HCT116 (cell line): ENCODE results near the gene TBC1D1. TPM values are rescaled to one million over a fixed set of nuclear protein-coding genes. Genes with fewer than 3 reads are reported as not detected.

Experiments used
- ATAC-seq: fragments of 200-7000 bp; cut with Tn5 transposase; 2 replicates; pipeline ENCODE4 v1.9.1; 2020; ENCODE audit warnings: mild to moderate bottlenecking, moderate library complexity
- BruUV-seq: library from RNA; stranded (reverse); fragments of 400-500 nt; replicated peaks from 2 replicates; lab custom pipeline; 2021; lab: Mats Ljungman, UMichigan
- CTCF ChIA-PET: fragments of 300-600 bp; sonication (Branson Sonifier 250); formaldehyde crosslinking; loops from one replicate; lab custom pipeline; 2021; ENCODE audit warnings: antibody characterized with exemption; lab: Charles Lee
- POLR2A ChIA-PET: fragments of 300-600, 350-600 bp; sonication (Branson Sonifier 250); formaldehyde crosslinking; loops from one replicate; lab custom pipeline; 2021; ENCODE audit warnings: antibody characterized with exemption; lab: Charles Lee
- RAD21 ChIA-PET, 2 experiments: fragments of 300-600 bp; sonication (Branson Sonifier 250); formaldehyde crosslinking; loops; one replicate each; lab custom pipeline; 2023; ENCODE audit warnings: low total read pairs in 2 of 2; ENCODE audit not compliant: uncharacterized antibody in 2 of 2, unreplicated experiment in 2 of 2, low non-redundant PET in 1 of 2; lab: Charles Lee
- DNase-seq: peaks from one replicate; pipeline ENCODE4 v3.0.0-alpha.2; 2010; ENCODE audit warnings: low read depth, low spot score
- H2AFZ ChIP-seq: fragments of 200-600 bp; shearing (Covaris generic), sonication (generic); 2 replicates; pipeline ENCODE4 v1.6.1; 2017; ENCODE audit warnings: low read depth, mixed run types, mixed read lengths, antibody characterized with exemption, low read length; ENCODE audit not compliant: poor library complexity, severe bottlenecking
- H3K27ac ChIP-seq: 2 replicates; pipeline ENCODE4 v1.5.1; 2012; ENCODE audit warnings: low read depth, low read length
- H3K27me3 ChIP-seq: fragments of 200-600 bp; sonication (generic); 2 replicates; pipeline ENCODE4 v1.6.1; 2016; ENCODE audit warnings: mixed run types, low read length, mixed read lengths; ENCODE audit not compliant: insufficient read depth
- H3K36me3 ChIP-seq, 2 experiments: fragments of 200-500 bp in 1 of 2; fragments of 200-600 bp in 1 of 2; sonication (Bioruptor generic) in 1 of 2; sonication (generic) in 1 of 2; 2 replicates each; pipeline versions ENCODE4 v1.5.1 to v1.6.1; 2014 to 2016; ENCODE audit warnings: low read length in 2 of 2, inconsistent platforms in 1 of 2, mixed read lengths in 1 of 2, mixed run types in 1 of 2; ENCODE audit not compliant: insufficient read depth in 2 of 2, control insufficient read depth in 1 of 2
- H3K4me1 ChIP-seq, 2 experiments: fragments of 200-600 bp in 1 of 2; sonication (generic) in 1 of 2; 2 replicates each; pipeline versions ENCODE4 v1.5.1 to v1.6.1; 2012 to 2017; ENCODE audit warnings: low read length in 2 of 2, inconsistent platforms in 1 of 2, mild to moderate bottlenecking in 1 of 2, mixed read lengths in 1 of 2, mixed run types in 1 of 2, moderate library complexity in 1 of 2; ENCODE audit not compliant: insufficient read depth in 2 of 2, control insufficient read depth in 1 of 2
- H3K4me2 ChIP-seq: fragments of 200-600 bp; sonication (generic); 2 replicates; pipeline ENCODE4 v1.6.1; 2017; ENCODE audit warnings: mixed run types, low read length, mixed read lengths
- H3K4me3 ChIP-seq, 2 experiments: fragments of 200-600 bp in 1 of 2; sonication (generic) in 1 of 2; replicated peaks in 1 of 2; 2 replicates each; pipeline ENCODE4 v1.5.1; 2011 to 2016; ENCODE audit warnings: low read length in 2 of 2, control low read depth in 1 of 2, low read depth in 1 of 2, mild to moderate bottlenecking in 1 of 2, mixed read lengths in 1 of 2, mixed run types in 1 of 2
- H3K79me2 ChIP-seq: fragments of 200-600 bp; sonication (generic); 2 replicates; pipeline ENCODE4 v1.6.1; 2017; ENCODE audit warnings: mild to moderate bottlenecking, mixed run types, low read length, moderate library complexity, mixed read lengths; ENCODE audit not compliant: insufficient read depth
- H3K9ac ChIP-seq: fragments of 200-600 bp; sonication (generic); 2 replicates; pipeline ENCODE4 v1.6.1; 2016; ENCODE audit warnings: low read length, mixed read lengths
- H3K9me2 ChIP-seq: fragments of 200-600 bp; sonication (generic), shearing (Covaris generic); 2 replicates; pipeline ENCODE4 v1.6.1; 2017; ENCODE audit warnings: mixed run types, mild to moderate bottlenecking, moderate library complexity; ENCODE audit not compliant: insufficient read depth
- H3K9me3 ChIP-seq, 2 experiments: fragments of 200-500 bp in 1 of 2; fragments of 200-600 bp in 1 of 2; sonication (Bioruptor generic) in 1 of 2; sonication (generic) in 1 of 2; 2 replicates each; pipeline ENCODE4 v1.6.1; 2014 to 2017; ENCODE audit warnings: low read length in 2 of 2, mixed read lengths in 2 of 2, inconsistent platforms in 1 of 2, low read depth in 1 of 2, mild to moderate bottlenecking in 1 of 2, mixed run types in 1 of 2, moderate library complexity in 1 of 2; ENCODE audit not compliant: control insufficient read depth in 1 of 2, insufficient read depth in 1 of 2
- H4K20me1 ChIP-seq: fragments of 200-600 bp; sonication (generic), shearing (Covaris generic); 2 replicates; pipeline ENCODE4 v1.6.1; 2017; ENCODE audit warnings: mixed run types, mild to moderate bottlenecking, moderate library complexity; ENCODE audit not compliant: insufficient read depth
- ATF3 ChIP-seq: IDR thresholded peaks from 2 replicates; pipeline ENCODE4 v1.6.1; 2012
- EGR1 ChIP-seq: IDR thresholded peaks from 2 replicates; pipeline ENCODE4 v1.6.1; 2012; ENCODE audit warnings: low read depth
- FOSL1 ChIP-seq: IDR thresholded peaks from 2 replicates; pipeline ENCODE4 v1.6.1; 2012; ENCODE audit warnings: low read depth
- RAD21 ChIP-seq: IDR thresholded peaks from 2 replicates; pipeline ENCODE4 v1.6.1; 2012; ENCODE audit warnings: low read depth, mild to moderate bottlenecking
- SIN3A ChIP-seq: IDR thresholded peaks from 2 replicates; pipeline ENCODE4 v1.6.1; 2012; ENCODE audit warnings: low read depth
- TCF7L2 ChIP-seq: IDR thresholded peaks from 2 replicates; pipeline ENCODE4 v1.7.0; 2011; ENCODE audit warnings: borderline replicate concordance, inconsistent platforms; ENCODE audit not compliant: insufficient read depth, insufficient read length; ENCODE audit errors: extremely low read depth
- ZFX ChIP-seq: fragments of 450-650 bp; IDR thresholded peaks from 2 replicates; pipeline ENCODE4 v1.6.1; 2017
- intact Hi-C: fragments of 100-400 bp; cut with micrococcal nuclease; formaldehyde crosslinking; loops from 2 replicates; pipeline ENCODE4 v1.10.0; 2022
- total RNA-seq: library from RNA; stranded (reverse); gene quantifications from one replicate; pipeline ENCODE4 v1.2.1, GENCODE V29; 2021; ENCODE audit not compliant: unreplicated experiment
- TF ChIP-seq, protein P1 (sequence below): IDR thresholded peaks from 2 replicates; pipeline ENCODE4 v1.6.1; 2012
- TF ChIP-seq, protein P2 (sequence below): IDR thresholded peaks from 2 replicates; pipeline ENCODE4 v1.6.1; 2011; ENCODE audit warnings: mild to moderate bottlenecking, low read length, moderate library complexity; ENCODE audit not compliant: insufficient replicate concordance; ENCODE audit errors: extremely low read depth

The TBC1D1 gene
- total RNA-seq, 1 experiment from 2014 or later = 82.7 TPM

GRCh38 chr4:38089961-38090360 lies 199.1 kb downstream of the TBC1D1 start (continued):
- no peak for TF ChIP-seq EGR1
- no peak for TF ChIP-seq FOSL1
- TF ChIP-seq ZFX = no peak

DNA sequence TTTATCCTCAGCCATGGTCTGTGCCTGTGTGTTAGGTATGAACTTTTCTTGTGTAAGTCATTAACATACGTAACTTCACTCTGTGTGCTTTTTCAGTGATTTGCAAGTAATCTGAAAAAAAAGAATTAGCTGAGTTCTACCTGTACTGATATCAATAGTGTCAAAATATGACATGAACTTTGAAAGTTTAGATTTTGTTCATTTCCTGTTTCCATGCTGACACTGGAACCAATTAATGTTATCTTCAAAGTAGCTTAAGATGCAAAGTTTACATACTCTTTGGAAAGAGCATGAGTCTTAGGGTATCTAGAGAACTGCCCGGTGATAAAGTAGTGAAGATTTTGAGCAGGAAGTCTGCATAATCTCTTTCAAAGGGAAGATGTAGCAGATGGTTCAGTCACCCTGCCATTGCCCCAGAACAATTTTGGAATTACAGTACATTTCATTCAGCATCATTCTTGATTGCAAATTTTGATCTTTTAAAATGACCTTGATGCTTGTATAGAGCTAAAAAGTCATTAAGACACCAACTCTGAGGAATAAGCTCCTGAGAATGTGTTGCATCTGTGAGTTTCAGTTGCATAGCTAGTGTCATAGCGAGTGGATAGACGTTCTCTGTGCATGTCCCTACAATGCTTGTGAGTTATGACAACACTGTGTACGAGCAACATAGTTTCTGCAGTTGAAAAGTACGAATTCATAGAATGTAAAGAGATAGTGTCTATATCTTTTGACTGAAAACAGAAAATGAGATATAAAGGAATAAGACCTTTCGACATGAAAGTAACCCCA lies 199.8 kb downstream of the TBC1D1 start:
- H3K4me2 ChIP-seq = no peak overlapping the region
- CTCF ChIA-PET = no interaction called here
- no peak overlapping the region for H3K4me3 ChIP-seq
- H3K79me2 ChIP-seq = no peaks in the 10 kb centered on the region
- H3K27ac ChIP-seq = no peak overlapping the region
- H3K27me3 ChIP-seq = no peaks in the 10 kb centered on the region
- TF ChIP-seq RAD21 (no peak), TCF7L2 (no peak), SIN3A (no peak), ATF3 (no peak)
- TF ChIP-seq, protein P1, sequence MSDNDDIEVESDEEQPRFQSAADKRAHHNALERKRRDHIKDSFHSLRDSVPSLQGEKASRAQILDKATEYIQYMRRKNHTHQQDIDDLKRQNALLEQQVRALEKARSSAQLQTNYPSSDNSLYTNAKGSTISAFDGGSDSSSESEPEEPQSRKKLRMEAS = no peak
- TF ChIP-seq, protein P2, sequence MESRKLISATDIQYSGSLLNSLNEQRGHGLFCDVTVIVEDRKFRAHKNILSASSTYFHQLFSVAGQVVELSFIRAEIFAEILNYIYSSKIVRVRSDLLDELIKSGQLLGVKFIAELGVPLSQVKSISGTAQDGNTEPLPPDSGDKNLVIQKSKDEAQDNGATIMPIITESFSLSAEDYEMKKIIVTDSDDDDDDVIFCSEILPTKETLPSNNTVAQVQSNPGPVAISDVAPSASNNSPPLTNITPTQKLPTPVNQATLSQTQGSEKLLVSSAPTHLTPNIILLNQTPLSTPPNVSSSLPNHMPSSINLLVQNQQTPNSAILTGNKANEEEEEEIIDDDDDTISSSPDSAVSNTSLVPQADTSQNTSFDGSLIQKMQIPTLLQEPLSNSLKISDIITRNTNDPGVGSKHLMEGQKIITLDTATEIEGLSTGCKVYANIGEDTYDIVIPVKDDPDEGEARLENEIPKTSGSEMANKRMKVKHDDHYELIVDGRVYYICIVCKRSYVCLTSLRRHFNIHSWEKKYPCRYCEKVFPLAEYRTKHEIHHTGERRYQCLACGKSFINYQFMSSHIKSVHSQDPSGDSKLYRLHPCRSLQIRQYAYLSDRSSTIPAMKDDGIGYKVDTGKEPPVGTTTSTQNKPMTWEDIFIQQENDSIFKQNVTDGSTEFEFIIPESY = no peak
- TF ChIP-seq, all 23 proteins: peak for 0
- intact Hi-C loops = no loop called here
- DNase-seq (no peak), ATAC-seq (no peak)
- Histone ChIP-seq H2AFZ (no peak overlapping the region), H3K9me2 (no peaks in the 10 kb centered on the region), H3K4me1 (no peaks in the 10 kb centered on the region), H3K9me3 (no peaks in the 10 kb centered on the region), H3K9ac (no peak overlapping the region), H4K20me1 (no peaks in the 10 kb centered on the region), H3K36me3 (0 out of 4 replicates have a peak, but pooled peaks cover 0 to 5% of the 10 kb centered on the region in 2 experiments)
- no TSS peak for BruUV-seq
- ChIA-PET RAD21 (no interaction called here), POLR2A (no interaction called here)
